GM20431 (cell line): ENCODE data around the gene FCHO1.

Experiments
- in situ Hi-C: fragments of 300-500 bp; cut with MseI, MboI; formaldehyde crosslinking; loops from one replicate; pipeline ENCODE4 v1.15.0; 2020; ENCODE audit warnings: low sequenced_read_pairs; ENCODE audit not compliant: unreplicated experiment

The FCHO1 gene

DNA sequence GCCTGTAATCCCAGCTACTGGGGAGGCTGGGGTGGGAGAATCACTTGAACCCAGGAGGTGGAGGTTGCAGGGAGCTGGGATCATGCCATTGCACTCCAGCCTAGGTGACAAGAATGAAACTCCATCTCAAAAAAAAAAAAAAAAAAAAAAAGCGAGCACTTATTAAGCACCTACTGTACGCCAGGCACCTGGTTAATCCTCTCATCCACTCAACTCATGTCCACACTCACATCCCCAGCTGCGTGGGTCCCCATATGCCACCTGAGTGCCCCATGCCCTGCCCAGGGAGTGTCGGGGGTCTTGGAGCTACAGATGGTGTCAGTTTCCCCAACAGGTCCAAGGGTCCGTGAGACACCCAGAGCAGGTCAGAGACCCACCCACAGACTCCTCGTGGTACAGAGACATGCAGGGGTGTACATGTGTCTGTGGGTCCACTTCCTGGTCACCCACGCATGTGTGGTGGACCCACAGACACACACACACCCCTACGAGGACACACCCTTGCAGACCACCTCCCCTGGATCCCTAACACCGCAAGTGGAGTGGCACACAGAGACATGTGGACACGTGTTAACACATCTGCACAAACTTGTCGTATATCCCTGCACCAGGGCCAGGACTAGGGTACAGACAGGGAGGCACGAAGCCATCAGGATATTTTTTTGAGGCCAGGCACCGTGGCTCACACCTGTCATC lies 66.5 kb downstream of the FCHO1 start:
- in situ Hi-C loops = no loop called here

DNA sequence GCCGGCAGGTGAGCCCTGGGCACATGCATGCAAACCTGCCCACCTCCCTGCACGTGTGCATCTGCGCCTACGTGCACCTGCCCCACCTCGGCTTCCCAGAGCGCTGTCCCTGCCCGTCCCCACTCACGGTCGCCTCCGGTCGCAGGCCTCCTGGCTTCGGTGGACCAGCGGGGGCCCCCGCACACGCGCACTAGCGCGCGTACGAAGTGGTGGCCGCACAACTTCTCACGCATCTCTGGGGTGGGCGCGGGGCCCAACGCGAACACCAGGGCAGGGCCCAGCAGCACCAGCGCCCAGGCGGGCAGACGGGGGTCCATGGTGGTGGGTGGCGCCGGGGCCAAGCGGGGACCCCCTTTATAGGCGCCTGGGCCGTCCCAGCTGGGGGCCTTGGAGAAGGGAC lies 69.9 kb downstream of the FCHO1 start, which contains the start of gene INSL3:
Gene INSL3 (minus strand): TSS at position 330 of the 400 bp plus-strand sequence. CDS start 13 bp downstream, at position 317.
- in situ Hi-C loops = no loop called here

DNA sequence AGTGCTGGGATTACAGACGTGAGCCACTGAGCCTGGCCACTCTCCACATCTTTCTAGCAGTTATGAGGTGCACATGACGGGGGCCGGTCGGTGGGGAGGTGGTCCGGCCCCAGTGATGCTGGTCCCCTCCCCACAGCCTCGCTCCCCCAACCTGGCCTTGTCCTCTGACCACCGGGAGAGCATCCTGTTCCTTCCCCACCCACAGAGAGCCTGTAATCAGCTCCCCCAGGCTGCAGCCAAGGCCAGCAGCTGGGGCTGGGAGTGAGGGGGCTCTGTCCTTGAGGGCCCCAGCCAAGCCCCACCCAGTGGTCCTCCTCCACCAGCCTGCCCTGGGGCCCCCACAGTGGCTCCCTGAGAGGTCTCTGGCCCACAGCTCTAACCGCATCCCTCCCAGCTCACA lies 73.1 kb downstream of the FCHO1 start:
- in situ Hi-C loops = no loop called here

DNA sequence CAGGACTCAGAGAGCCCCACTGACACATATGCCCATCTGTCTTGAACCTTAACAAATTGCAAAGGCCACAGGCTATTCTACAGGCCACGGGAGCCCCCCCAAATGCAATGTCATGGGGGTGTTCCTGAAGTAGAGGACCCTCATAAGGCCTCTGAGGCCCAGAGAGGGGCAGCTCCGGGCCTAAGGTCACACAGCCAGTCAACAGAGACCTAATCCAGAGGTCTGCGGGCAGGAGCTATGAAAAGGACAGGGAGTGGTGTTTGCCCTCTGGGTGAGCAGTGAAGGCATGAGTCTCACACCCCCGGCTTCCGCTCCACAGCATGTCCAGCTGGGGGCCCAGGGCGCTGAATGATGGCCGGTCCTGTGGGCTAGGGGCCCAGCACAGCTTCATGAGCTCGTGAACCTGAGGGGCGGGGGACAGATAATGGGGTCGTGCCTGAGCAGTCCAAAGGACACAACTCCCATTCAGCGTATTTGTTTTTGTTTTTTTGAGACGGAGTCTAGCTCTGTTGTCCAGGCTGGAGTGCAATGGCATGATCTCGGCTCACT lies 75.3 kb downstream of the FCHO1 start:
- in situ Hi-C loops = no loop called here

DNA sequence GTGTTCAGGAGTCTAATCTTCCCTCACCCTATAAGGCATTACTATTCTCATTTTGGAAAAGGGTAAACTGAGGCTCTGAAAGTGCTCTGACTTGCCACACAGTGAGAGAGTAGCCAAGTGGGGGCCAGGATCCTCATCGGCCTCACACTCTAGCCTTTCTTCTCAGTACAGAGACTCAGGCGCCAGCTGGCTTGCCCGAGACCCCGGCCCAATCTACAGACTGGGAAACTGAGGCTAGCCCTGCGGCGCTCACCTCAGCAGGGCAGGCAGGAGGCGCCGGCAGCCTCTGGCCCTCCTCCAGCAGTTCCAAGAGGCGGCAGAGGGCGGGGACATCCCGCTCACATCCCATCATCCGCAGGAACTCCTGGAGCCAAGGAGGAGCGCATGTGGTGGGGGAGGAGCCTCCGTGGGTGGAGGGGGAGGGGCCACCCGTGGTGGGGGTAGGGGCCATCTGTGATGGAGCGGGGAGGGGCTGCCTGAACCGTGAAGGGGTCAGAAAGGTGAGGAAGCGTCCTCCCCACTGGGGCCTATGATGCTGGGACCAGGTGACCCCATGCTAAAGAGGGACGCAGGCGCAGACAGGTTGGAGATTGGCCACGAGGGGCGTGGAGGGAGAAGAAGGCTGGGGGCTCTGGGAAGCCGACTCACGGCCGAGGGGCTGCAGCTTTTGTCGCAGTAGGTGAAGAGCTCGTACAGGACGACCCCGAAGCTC lies 78.7 kb downstream of the FCHO1 start:
- in situ Hi-C loops = no loop called here

DNA sequence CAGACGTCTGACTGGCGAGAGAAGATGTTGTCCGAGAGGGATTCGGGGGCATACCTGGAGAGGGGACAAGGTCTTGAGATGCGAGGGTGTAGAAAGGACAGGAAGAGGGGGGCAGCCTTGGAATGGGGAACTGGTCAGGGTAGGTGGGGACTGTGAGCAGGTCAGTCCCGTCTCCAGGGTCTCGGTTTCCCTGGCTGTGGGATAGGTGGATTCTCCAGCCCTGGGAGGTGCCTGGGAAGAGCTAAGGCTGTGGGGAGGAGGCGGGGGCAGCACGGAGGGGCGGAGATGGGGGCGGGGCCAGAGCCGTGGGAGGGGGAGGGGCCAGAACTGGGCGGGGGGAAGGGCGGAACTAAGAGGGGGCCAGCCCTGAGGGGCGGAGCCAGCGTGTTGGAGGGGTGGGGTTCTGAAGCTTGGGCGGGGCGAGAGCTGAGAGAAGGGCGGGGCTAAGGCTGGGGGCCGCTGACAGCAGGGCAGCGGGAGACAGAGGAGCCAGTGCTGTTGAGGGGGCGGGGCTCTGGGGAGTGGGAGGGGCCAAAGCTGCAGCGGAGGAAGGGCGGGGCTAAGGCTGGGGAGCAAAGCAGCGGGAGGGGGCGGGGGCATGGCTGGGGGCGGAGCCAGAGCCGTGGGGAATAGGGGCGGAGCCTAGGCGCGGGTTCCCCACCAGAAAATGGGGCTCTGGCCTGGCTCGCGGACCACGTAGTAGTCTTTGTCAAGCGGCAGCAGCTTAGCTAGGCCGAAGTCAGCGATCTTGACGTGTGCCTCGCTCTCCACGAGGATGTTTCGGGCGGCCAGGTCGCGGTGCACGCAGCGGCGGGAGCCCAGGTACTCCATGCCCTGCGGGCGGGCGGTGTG lies 79.5 kb downstream of the FCHO1 start:
- in situ Hi-C loops = no loop called here

DNA sequence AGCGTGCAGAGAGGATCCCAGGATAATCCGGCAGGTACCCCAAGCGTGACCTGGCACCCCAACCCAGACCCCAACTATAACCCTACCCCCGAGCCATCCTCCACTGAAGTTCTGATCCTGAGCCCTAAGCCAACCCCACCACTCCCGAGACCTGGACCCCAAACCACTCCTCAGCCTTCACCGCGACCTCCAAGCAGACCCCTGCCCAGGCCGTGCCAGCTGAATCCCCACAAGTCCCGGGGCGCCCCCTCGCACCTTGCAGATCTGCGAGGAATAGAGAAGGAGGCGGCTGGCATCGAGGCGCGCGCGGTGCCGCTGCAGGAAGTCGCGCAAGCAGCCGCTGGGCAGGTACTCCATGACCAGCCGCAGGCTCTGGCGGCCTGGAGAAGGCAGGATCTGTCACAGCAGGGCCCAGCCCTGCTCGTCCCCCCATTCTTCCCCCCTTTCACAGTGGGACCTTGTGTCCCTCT lies 80.2 kb downstream of the FCHO1 start:
- in situ Hi-C loops = no loop called here

DNA sequence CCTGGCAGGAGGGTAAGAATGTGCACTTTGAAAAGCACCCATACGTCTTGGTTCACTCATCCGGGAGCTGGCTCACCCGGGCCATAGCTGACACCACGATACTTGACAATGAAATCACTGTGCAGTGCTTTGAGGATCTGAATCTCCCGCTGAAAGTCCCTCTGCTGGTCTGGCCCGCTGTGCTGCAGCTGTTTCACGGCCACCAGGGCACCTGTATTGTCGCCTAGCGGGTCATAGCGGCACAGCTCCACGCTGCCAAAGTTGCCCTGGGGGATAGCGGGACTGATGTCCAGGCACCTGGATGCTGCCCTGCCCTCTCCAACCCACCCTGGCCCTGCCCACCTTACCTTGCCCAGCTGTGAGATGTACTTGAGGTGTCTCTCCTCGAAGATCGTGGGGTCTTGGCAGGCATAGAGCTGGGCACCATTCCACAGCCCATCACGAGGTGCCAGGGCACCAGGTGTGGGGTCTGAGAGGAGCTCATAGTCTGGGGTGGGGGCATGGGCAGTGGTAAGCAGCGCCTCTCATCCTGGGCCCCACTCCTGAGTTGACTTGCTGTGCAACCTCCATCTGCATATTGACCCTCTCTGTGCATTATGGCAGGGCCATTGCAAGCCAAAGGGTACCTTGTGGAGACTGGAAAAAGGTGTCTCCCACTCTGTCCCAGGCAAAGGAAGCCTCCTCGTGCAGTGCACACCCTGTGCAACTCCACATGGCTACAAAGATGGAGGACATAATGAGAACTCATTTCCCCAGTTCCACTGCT lies 81.3 kb downstream of the FCHO1 start:
- in situ Hi-C loops = no loop called here

DNA sequence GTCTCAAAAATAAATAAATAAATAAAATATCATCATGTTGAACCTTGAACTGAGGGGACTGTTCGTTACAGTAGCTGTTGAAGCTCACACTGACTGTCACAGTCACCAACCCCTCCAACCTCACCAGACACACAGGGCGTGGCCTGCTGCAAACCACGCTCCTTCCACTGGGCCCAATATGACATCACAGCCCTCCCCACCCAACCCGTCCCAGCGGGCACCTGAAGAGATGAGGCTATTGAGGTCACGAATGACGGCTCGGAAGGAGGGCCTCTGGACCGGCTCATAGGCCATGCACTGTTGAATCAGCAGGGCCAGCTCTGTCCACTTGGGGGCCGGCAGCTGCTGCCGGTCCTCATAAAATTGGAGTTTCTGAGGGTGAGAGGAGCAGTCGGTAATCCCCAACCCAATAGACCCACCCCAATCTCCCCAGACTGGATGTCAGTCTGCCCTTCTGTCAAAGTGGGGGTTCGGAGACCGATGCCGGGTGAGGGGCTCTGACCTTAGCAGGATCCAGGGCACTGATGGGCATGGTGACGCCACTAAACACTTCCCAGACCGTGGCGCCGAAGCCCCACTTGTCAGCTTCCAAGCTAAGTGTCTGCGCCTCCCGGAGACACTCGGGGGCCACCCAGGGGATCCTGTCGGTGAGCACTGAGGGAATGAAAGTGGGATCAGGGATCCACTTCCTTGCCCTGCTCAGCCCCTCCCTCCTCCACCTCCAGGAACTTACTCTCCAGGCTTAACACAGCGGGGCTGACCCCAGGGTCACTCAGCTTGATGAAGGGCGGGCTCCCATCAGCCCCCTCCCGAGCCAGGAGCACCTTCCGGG lies 83.3 kb downstream of the FCHO1 start:
- in situ Hi-C loops = no loop called here

DNA sequence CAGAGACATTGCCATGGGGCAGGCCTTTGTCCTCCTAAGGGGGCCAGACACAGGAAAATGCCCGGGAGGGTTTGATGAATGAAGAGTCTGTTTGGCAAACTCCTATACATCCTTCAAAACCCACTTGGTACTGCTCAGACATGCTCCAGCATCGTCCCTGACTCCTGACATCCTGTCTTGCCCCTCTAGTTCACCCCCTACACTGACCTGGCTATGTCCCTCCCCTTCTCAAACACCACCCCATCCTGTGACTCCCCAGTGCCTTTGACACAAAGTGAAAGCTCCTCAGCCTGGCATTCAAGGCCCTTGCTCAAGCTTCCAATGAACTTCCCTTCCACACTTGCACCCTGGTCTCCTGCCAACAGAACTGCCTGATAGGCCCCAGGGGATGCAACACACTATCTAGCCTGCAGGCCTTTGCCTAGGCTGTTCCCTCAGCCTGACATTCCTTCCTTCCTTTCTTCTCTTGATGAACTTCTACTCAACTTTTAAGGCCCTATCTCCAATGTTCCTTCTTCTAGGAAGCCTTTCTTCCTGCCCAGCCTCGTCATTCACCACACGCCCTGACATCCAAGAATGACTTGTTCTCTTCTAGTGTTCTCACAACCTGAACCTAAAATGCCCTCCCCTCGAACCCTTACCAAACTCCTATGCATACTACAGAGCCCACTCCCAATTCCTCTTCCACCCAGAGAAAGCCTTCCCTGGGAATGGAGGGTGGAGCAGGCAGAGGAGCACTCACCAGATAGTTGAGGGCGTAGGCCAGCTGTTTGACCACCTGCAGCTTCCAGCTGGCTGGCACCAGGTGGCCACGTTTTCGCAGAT lies 84.1 kb downstream of the FCHO1 start:
- in situ Hi-C loops = no loop called here

DNA sequence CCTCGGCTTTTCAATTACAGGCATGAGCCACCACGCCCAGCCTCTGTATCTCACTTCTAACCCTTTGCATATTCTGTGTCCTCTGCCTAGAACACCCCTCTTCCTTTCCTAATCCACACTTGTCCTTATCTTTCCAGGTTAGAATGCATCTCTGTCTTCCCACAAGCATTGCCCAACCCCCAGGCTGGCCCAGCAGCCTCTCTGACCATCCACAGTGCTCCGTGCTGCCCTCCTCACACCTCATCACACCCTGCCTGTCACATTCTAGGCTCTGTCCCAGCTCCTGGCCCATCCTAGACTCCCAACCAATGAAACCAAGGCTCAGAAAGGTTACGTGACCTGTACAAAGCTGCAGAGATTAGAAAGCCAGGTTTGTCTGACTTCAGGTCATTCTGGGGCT lies 85.3 kb downstream of the FCHO1 start:
- in situ Hi-C loops = no loop called here

DNA sequence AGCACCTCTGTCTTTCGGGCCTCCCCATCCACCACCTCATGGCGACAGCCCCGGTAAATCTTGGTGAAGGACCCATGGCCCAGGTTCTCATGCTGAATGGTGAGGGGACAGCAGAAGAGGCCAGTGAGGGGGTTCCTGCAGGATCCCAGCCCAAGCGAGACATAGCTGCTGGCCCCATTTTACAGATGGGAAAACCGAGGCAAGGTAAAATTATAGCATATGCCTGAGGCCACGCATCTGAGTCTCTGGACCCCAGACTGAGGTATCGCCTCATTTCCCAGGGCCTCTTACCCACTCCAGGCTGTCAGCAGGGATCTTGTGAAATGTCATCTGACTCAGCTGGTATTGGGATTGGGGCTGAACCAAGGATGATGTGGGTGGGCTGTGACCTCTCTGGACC lies 86.7 kb downstream of the FCHO1 start:
- in situ Hi-C loops = no loop called here
